Activated CD4-positive, alpha-beta T cell treated with anti-CD3 and anti-CD28 coated beads for 36 hours (primary cell): ENCODE results near the gene COPS6. TPM values are rescaled to one million over a fixed set of nuclear protein-coding genes. Genes with fewer than 3 reads are reported as not detected.

Experiments
- ATAC-seq: fragments of 200-7000 bp; cut with Tn5 transposase; one replicate; pipeline ENCODE4 v1.10.0; 2021; ENCODE audit warnings: mild to moderate bottlenecking, moderate library complexity
- CTCF ChIA-PET: fragments of 350-600 bp; sonication (Branson Sonifier 250); formaldehyde crosslinking; loops from one replicate; lab custom pipeline; 2021; ENCODE audit warnings: antibody characterized with exemption; lab: Charles Lee
- POLR2A ChIA-PET: fragments of 350-600 bp; sonication (Branson Sonifier 250); formaldehyde crosslinking; loops from one replicate; lab custom pipeline; 2021; ENCODE audit warnings: antibody characterized with exemption, inconsistent platforms; lab: Charles Lee
- DNase-seq: peaks from one replicate; pipeline ENCODE4 v3.0.0-alpha.2; 2020
- H3K27ac Mint-ChIP-seq: one replicate; pipeline ENCODE4 v1.8.0; 2021; ENCODE audit warnings: mixed read lengths
- H3K27me3 Mint-ChIP-seq: one replicate; pipeline ENCODE4 v1.8.0; 2021; ENCODE audit warnings: mixed read lengths
- H3K36me3 Mint-ChIP-seq: one replicate; pipeline ENCODE4 v1.8.0; 2021; ENCODE audit warnings: low read depth, mixed read lengths
- H3K4me1 Mint-ChIP-seq: one replicate; pipeline ENCODE4 v1.8.0; 2021; ENCODE audit warnings: mixed read lengths
- H3K4me3 Mint-ChIP-seq: one replicate; pipeline ENCODE4 v1.8.0; 2021; ENCODE audit warnings: mild to moderate bottlenecking, moderate library complexity, mixed read lengths
- H3K9me3 Mint-ChIP-seq: one replicate; pipeline ENCODE4 v1.8.0; 2021; ENCODE audit warnings: low read depth, mixed read lengths
- intact Hi-C, 2 experiments: fragments of 100-400 bp; cut with DNase I in 1 of 2; cut with micrococcal nuclease in 1 of 2; formaldehyde crosslinking; loops; one replicate each; pipeline versions ENCODE4 v1.14.2 to v1.15.1; 2022 to 2024; cut with DNase I, micrococcal nuclease
- total RNA-seq, 2 experiments: library from RNA; stranded (reverse); gene quantifications; one replicate each; pipeline ENCODE4 v1.2.3, GENCODE V29; 2021

COPS6 gene
- total RNA-seq, 2 experiments from 2014 or later: 88.6 to 89.0 TPM

GRCh38 chr7:100100420-100101015 lies 11.7 kb downstream of the COPS6 start:
- ATAC-seq (peak; percentile 79), DNase-seq (peak; percentile 93)
- CTCF ChIA-PET: interaction anchor here (0.6 to 3.0 kb wide), 6 partner anchors 10 to 722 kb away, joined by 3 to 14 read pairs (median 6); partner anchors contain the start of gene MBLAC1
- H3K27me3 Mint-ChIP-seq: no peaks in the 10 kb centered on the region
- peaks cover 58% of the 10 kb centered on the region for H3K36me3 Mint-ChIP-seq
- H3K4me1 Mint-ChIP-seq: peaks cover 46% of the 10 kb centered on the region
- peak overlapping the region; percentile 94 for H3K27ac Mint-ChIP-seq
- intact Hi-C loops: loop anchor here (1.0 to 5.0 kb wide), 14 partner anchors 10 to 693 kb away; partner anchors contain the start of genes CNPY4 (in 2 of the 2), TAF6 (in 2 of the 2), ZNF3 (in 2 of the 2) and BUD31 (in 1 of the 2)
- peak overlapping the region; percentile 90 for H3K4me3 Mint-ChIP-seq
- no peaks in the 10 kb centered on the region for H3K9me3 Mint-ChIP-seq
- POLR2A ChIA-PET: interaction anchor here (0.5 to 4.9 kb wide), 9 partner anchors 10 to 553 kb away, joined by 3 to 74 read pairs (median 7); partner anchors contain the start of genes COPS6, MBLAC1, TRIM4 and ZCWPW1

GRCh38 chr7:100101016-100101862 lies 12.5 kb downstream of the COPS6 start, which contains the start of the genes AP4M1 and MCM7:
TSS of gene AP4M1 (plus strand) at chr7:100101643. CDS start at chr7:100101715, 72 bp downstream.
TSS of gene MCM7 (minus strand) at chr7:100101397. CDS start at chr7:100101294, 103 bp downstream.
- ATAC-seq (peak; percentile 91), DNase-seq (peak; percentile 99)
- no peaks in the 10 kb centered on the region for H3K27me3 Mint-ChIP-seq
- CTCF ChIA-PET: interaction anchor here (0.6 to 3.0 kb wide), 11 partner anchors 9 to 722 kb away, joined by 3 to 14 read pairs (median 4); partner anchors contain the start of genes COPS6 and MBLAC1
- no peaks in the 10 kb centered on the region for H3K9me3 Mint-ChIP-seq
- peaks cover 41% of the 10 kb centered on the region for H3K4me1 Mint-ChIP-seq
- H3K4me3 Mint-ChIP-seq: peak within 1 kb of the TSS; percentile 90
- peak within 1 kb of the TSS; percentile 94 for H3K27ac Mint-ChIP-seq
- intact Hi-C loops: loop anchor here (1.0 to 5.0 kb wide), 12 partner anchors 18 to 694 kb away; partner anchors contain the start of genes CNPY4 (in 2 of the 2), TAF6 (in 2 of the 2), ZNF3 (in 2 of the 2) and BUD31 (in 1 of the 2)
- peaks cover 52% of the 10 kb centered on the region for H3K36me3 Mint-ChIP-seq
- POLR2A ChIA-PET: interaction anchor here (0.6 to 4.9 kb wide), 14 partner anchors 10 to 678 kb away, joined by 3 to 74 read pairs (median 5); partner anchors contain the start of genes COPS6, LAMTOR4, MBLAC1 and TRIM4

- H3K27ac Mint-ChIP-seq: peak overlapping the region; percentile 66
- no peaks in the 10 kb centered on the region for H3K9me3 Mint-ChIP-seq
- ATAC-seq: no peak
- peaks cover 30% of the 10 kb centered on the region for H3K4me1 Mint-ChIP-seq
- no peak for DNase-seq
- peak overlapping the region; percentile 90 for H3K4me3 Mint-ChIP-seq
- ChIA-PET POLR2A (interaction anchor here (1.1 to 4.9 kb wide), 3 partner anchors 13 to 602 kb away, joined by 4 to 74 read pairs (median 9); partner anchors contain the start of genes COPS6 and POP7), CTCF (interaction anchor here (0.6 to 3.0 kb wide), 4 partner anchors 17 to 325 kb away, joined by 3 to 14 read pairs (median 4); partner anchors contain the start of gene ZCWPW1)
- no peaks in the 10 kb centered on the region for H3K27me3 Mint-ChIP-seq
- H3K36me3 Mint-ChIP-seq: peaks cover 36% of the 10 kb centered on the region
- intact Hi-C loops: loop anchor here in 1 of 2 experiments (5.0 kb wide), 2 partner anchors 569 to 696 kb away; partner anchors contain the start of genes BUD31, GNB2 and PDAP1
These were observed 14.4 kb downstream of the COPS6 start for GRCh38 chr7:100102950-100103840.

GRCh38 chr7:100105534-100105933 lies 16.8 kb downstream of the COPS6 start:
- Mint-ChIP-seq H3K9me3 (no peaks in the 10 kb centered on the region), H3K27me3 (no peaks in the 10 kb centered on the region), H3K4me3 (no peak overlapping the region), H3K4me1 (peaks cover 9% of the 10 kb centered on the region), H3K27ac (no peak overlapping the region), H3K36me3 (peaks cover 19% of the 10 kb centered on the region)
- POLR2A ChIA-PET: interaction anchor here (0.6 kb wide), 1 partner anchor 300 kb away, joined by 4 read pairs; no protein-coding TSS in a partner anchor
- no peak for DNase-seq
- intact Hi-C loops: no loop called here
- CTCF ChIA-PET: interaction anchor here (0.6 to 0.7 kb wide), 2 partner anchors 12 to 423 kb away, joined by 3 read pairs; no protein-coding TSS in a partner anchor
- no peak for ATAC-seq

- ATAC-seq (no peak), DNase-seq (no peak)
- CTCF ChIA-PET: no interaction called here
- intact Hi-C loops: no loop called here
- peaks cover 9% of the 10 kb centered on the region for H3K4me1 Mint-ChIP-seq
- H3K27me3 Mint-ChIP-seq: no peaks in the 10 kb centered on the region
- POLR2A ChIA-PET: interaction anchor here (0.6 kb wide), 1 partner anchor 13 kb away, joined by 3 read pairs; no protein-coding TSS in a partner anchor
- H3K36me3 Mint-ChIP-seq: peaks cover 21% of the 10 kb centered on the region
- no peak overlapping the region for H3K27ac Mint-ChIP-seq
- H3K4me3 Mint-ChIP-seq: no peak overlapping the region
- no peaks in the 10 kb centered on the region for H3K9me3 Mint-ChIP-seq
These were observed 17.9 kb downstream of the COPS6 start for GRCh38 chr7:100106633-100107032.

GRCh38 chr7:100107125-100107737 lies 18.5 kb downstream of the COPS6 start:
- no peak for DNase-seq
- Mint-ChIP-seq H3K4me1 (peaks cover 9% of the 10 kb centered on the region), H3K4me3 (no peak overlapping the region), H3K27me3 (no peaks in the 10 kb centered on the region), H3K27ac (no peak overlapping the region), H3K9me3 (no peaks in the 10 kb centered on the region), H3K36me3 (peaks cover 22% of the 10 kb centered on the region)
- POLR2A ChIA-PET: no interaction called here
- CTCF ChIA-PET: interaction anchor here (0.6 kb wide), 1 partner anchor 15 kb away, joined by 3 read pairs; no protein-coding TSS in a partner anchor
- ATAC-seq: no peak
- intact Hi-C loops: no loop called here

GRCh38 chr7:100107890-100108289 lies 19.1 kb downstream of the COPS6 start:
- POLR2A ChIA-PET: no interaction called here
- peaks cover 25% of the 10 kb centered on the region for H3K36me3 Mint-ChIP-seq
- CTCF ChIA-PET: interaction anchor here (0.6 kb wide), 1 partner anchor 14 kb away, joined by 3 read pairs; no protein-coding TSS in a partner anchor

GRCh38 chr7:100109521-100110163 lies 20.9 kb downstream of the COPS6 start:
- Mint-ChIP-seq H3K4me1 (no peaks in the 10 kb centered on the region), H3K27ac (no peak overlapping the region), H3K36me3 (peaks cover 32% of the 10 kb centered on the region), H3K4me3 (no peak overlapping the region), H3K27me3 (no peaks in the 10 kb centered on the region), H3K9me3 (no peaks in the 10 kb centered on the region)
- intact Hi-C loops: no loop called here
- ATAC-seq (no peak), DNase-seq (no peak)
- POLR2A ChIA-PET: interaction anchor here (0.6 kb wide), 1 partner anchor 57 kb away, joined by 4 read pairs; no protein-coding TSS in a partner anchor
- CTCF ChIA-PET: no interaction called here

More at GRCh38 chr7:100107890-100108289, 19.1 kb downstream of the COPS6 start:
- Mint-ChIP-seq H3K4me1 (peaks cover 4% of the 10 kb centered on the region), H3K4me3 (no peak overlapping the region), H3K27ac (no peak overlapping the region), H3K27me3 (no peaks in the 10 kb centered on the region), H3K9me3 (no peaks in the 10 kb centered on the region)
- DNase-seq (no peak), ATAC-seq (no peak)
- intact Hi-C loops: no loop called here

- Mint-ChIP-seq H3K36me3 (peaks cover 29% of the 10 kb centered on the region), H3K4me3 (no peak overlapping the region), H3K27me3 (no peaks in the 10 kb centered on the region), H3K9me3 (no peaks in the 10 kb centered on the region), H3K4me1 (no peaks in the 10 kb centered on the region), H3K27ac (no peak overlapping the region)
- intact Hi-C loops: no loop called here
- ChIA-PET POLR2A (interaction anchor here (0.9 to 1.9 kb wide), 2 partner anchors 10 to 16 kb away, joined by 3 to 8 read pairs; partner anchors contain the start of genes AP4M1 and MCM7), CTCF (interaction anchor here (5.7 kb wide), 1 partner anchor 20 kb away, joined by 30 read pairs; no protein-coding TSS in a partner anchor)
- DNase-seq (no peak), ATAC-seq (no peak)
These were observed 22.4 kb downstream of the COPS6 start for GRCh38 chr7:100111156-100111555.
